ENCODE measurements around the gene FBXL15. TPM values are rescaled to one million over a fixed set of nuclear protein-coding genes. Genes with fewer than 3 reads are reported as not detected.

FBXL15 gene
- total and polyA plus RNA-seq, 2 of the 13 experiments (the other 11 are each of a cell fraction or from before 2014, with no cell fraction given) = 4.3 to 8.3 TPM

DNA sequence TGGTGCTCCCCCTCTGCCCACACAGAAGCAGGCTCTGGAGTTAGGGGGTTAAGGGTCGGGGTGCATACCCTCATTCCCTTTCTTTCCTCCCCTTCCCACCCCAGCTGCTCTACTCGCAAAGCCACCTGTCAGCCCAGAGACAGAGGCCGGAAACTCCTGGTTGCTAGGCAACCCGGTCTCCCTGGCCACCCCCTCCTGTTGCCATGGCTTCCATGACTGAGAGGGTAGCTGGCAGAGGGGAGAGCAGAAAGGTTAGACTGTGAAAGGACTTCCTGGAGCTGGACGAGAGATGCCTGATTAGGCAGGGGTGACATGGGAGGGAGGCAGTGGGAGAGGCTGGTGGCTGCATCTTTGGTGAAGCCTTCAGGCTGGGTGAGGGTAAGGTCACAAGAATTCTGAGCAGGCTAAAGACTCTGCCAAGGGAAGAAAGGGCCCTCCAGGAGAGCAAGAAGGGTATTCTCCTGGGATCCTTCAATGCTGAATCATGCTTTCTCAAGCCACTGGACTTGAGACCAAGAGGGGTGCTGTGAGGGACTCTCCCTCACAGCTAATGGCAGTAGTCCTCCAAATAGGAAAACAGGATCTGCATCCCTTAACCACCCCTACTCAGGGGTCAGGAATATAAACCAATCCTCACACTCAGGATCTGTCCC lies 7.5 kb upstream of the FBXL15 start:
- ChIA-PET CTCF (ENCODE audit: low intra/inter-chr PET ratio, low total read pairs) (no interaction called here), POLR2A (no interaction called here)
- no peaks in the 10 kb centered on the region for H3K36me3 ChIP-seq (replicated peaks in 1 of 2; ENCODE audit: control insufficient read depth in 1 of 2, insufficient read depth in 2 of 2, low read length in 2 of 2)
- no peak for DNase-seq (ENCODE audit: low spot score)
- ATAC-seq = no peak
- H4K20me1 ChIP-seq (ENCODE audit: insufficient read depth, low read length) = peaks cover 4% of the 10 kb centered on the region; the same call in 1 of the 2 replicates
- no TSS peak for BruUV-seq (replicated peaks)
- intact Hi-C loops (cut with micrococcal nuclease; ENCODE audit: unreplicated experiment) (no loop called here), in situ Hi-C loops (cut with HindIII; ENCODE audit: extremely low pct_ligation_motif_present, low pct_unique_long_range_greater_than_20kb) (no loop called here)
- no peak for TF ChIP-seq HDAC1 (CRISPR knock-in tag; IDR thresholded peaks at IDR 0.05)
- TF ChIP-seq MXI1 (IDR thresholded peaks at IDR 0.05; ENCODE audit: borderline replicate concordance, low read depth, low read length) = peak; percentile 48; the same call in 1 of the 3 replicates
- no peak for TF ChIP-seq TMF1 (CRISPR knock-in tag; IDR thresholded peaks at IDR 0.05; ENCODE audit: low read depth)
- TF ChIP-seq RFX3 (CRISPR knock-in tag; IDR thresholded peaks at IDR 0.05) = peak; percentile 69
- peak; percentile 73 for TF ChIP-seq RFX1 (IDR thresholded peaks at IDR 0.05)
- 8% methylated on average over 5 of the region's 5 CpGs for WGBS (ENCODE audit: low lambda C conversion rate)
- H3K9me3 ChIP-seq (ENCODE audit: low read length) = no peaks in the 10 kb centered on the region
- H3K4me3 ChIP-seq (replicated peaks in 1 of 3; ENCODE audit: insufficient read depth in 1 of 3, low read depth in 2 of 3, low read length in 3 of 3) = no peak overlapping the region
- peaks cover 20 to 77% of the 10 kb centered on the region in 2 experiments for H3K27me3 ChIP-seq (ENCODE audit: control insufficient read depth in 1 of 2, insufficient read depth in 2 of 2, low read length in 2 of 2)
- H3K4me1 ChIP-seq (ENCODE audit: insufficient read depth, low read length) = peaks cover 24% of the 10 kb centered on the region
- no peak overlapping the region for H3K4me2 ChIP-seq (ENCODE audit: low read depth, low read length)
- FAIRE-seq = no peak
- no peak overlapping the region for H3K27ac ChIP-seq (ENCODE audit: extremely low read length, insufficient read depth, low read length)
- H3K9ac ChIP-seq (ENCODE audit: insufficient read depth, low read depth, low read length) = no peak overlapping the region
- no peak overlapping the region for H2AFZ ChIP-seq (ENCODE audit: low read length)
- H3K79me2 ChIP-seq (ENCODE audit: insufficient read depth, low read length) = no peaks in the 10 kb centered on the region

DNA sequence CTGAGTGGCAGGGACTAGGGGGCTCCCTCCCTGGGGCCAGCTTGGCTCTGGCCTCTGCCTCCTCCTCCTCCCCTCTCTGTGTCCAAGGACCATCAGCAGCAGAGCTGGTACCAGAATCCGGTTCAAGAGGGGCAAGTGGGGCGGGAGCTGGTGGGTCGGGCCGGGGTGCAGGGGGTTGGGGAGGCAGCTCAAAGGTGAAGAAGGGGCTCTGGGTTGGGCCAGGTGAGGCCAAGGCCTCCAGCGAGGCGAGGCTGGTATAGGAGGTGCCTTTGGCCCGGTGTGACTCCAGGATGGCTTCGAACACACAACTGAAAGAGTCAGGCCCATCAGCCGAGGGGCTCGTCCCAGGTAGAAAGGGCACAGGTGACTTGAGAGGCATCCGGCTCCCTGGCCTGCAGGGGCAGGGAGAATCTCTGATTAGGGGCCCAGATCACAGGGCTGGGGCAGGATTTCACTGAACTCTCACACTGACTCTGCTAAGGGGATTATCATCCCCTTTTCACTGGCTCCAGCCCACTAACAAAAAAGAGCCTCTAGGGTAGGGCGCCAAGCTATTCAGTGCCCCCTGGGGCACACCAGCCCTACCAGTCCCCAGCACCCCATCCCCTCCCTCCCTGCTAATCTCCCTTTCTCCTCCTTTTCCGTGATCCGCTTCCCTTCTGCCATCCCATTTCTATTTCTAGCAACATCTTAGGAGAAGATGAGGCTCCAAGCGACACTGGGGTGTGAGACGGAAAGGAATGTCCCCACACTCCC lies 6.7 kb upstream of the FBXL15 start:
- CTCF ChIA-PET (ENCODE audit: low intra/inter-chr PET ratio, low total read pairs) = no interaction called here
- no peak for ATAC-seq
- no peak for TF ChIP-seq KLF6 (CRISPR knock-in tag; IDR thresholded peaks at IDR 0.05)
- no peak for TF ChIP-seq SSRP1 (CRISPR knock-in tag; IDR thresholded peaks at IDR 0.05)
- TF ChIP-seq ZNF558 (CRISPR knock-in tag; IDR thresholded peaks at IDR 0.05; ENCODE audit: borderline replicate concordance) = no peak
- TF ChIP-seq SNRNP70 (IDR thresholded peaks at IDR 0.05; ENCODE audit: low read depth, low read length) = no peak
- no peak for TF ChIP-seq ZNF841 (CRISPR knock-in tag; IDR thresholded peaks at IDR 0.05; ENCODE audit: borderline replicate concordance)
- no peak for TF ChIP-seq ESRRA (CRISPR knock-in tag; IDR thresholded peaks at IDR 0.05; ENCODE audit: low read depth)
- no peak for TF ChIP-seq PAF1 (CRISPR knock-in tag; IDR thresholded peaks at IDR 0.05)
- no peak for TF ChIP-seq ZZZ3 (CRISPR knock-in tag; IDR thresholded peaks at IDR 0.05; ENCODE audit: borderline replicate concordance)
- TF ChIP-seq ZNF317 (CRISPR knock-in tag; IDR thresholded peaks at IDR 0.05) = no peak
- no peak for TF ChIP-seq ARNTL (CRISPR knock-in tag; IDR thresholded peaks at IDR 0.05)
- TF ChIP-seq, protein P1, sequence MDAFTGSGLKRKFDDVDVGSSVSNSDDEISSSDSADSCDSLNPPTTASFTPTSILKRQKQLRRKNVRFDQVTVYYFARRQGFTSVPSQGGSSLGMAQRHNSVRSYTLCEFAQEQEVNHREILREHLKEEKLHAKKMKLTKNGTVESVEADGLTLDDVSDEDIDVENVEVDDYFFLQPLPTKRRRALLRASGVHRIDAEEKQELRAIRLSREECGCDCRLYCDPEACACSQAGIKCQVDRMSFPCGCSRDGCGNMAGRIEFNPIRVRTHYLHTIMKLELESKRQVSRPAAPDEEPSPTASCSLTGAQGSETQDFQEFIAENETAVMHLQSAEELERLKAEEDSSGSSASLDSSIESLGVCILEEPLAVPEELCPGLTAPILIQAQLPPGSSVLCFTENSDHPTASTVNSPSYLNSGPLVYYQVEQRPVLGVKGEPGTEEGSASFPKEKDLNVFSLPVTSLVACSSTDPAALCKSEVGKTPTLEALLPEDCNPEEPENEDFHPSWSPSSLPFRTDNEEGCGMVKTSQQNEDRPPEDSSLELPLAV (CRISPR knock-in tag; conservative IDR thresholded peaks at IDR 0.05; ENCODE audit: low read depth) = no peak
- TF ChIP-seq, protein P2, sequence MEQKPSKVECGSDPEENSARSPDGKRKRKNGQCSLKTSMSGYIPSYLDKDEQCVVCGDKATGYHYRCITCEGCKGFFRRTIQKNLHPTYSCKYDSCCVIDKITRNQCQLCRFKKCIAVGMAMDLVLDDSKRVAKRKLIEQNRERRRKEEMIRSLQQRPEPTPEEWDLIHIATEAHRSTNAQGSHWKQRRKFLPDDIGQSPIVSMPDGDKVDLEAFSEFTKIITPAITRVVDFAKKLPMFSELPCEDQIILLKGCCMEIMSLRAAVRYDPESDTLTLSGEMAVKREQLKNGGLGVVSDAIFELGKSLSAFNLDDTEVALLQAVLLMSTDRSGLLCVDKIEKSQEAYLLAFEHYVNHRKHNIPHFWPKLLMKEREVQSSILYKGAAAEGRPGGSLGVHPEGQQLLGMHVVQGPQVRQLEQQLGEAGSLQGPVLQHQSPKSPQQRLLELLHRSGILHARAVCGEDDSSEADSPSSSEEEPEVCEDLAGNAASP (CRISPR knock-in tag; IDR thresholded peaks at IDR 0.05; ENCODE audit: borderline replicate concordance) = no peak

More for the DNA sequence above, 6.7 kb upstream of the FBXL15 start:
- no peaks in the 10 kb centered on the region for H3K36me3 ChIP-seq (replicated peaks in 1 of 2; ENCODE audit: control insufficient read depth in 1 of 2, insufficient read depth in 2 of 2, low read length in 2 of 2)
- no TSS peak for BruUV-seq (replicated peaks)
- H3K4me3 ChIP-seq (replicated peaks in 1 of 3; ENCODE audit: insufficient read depth in 1 of 3, low read depth in 2 of 3, low read length in 3 of 3) = no peak overlapping the region
- DNase-seq (ENCODE audit: low spot score) (no peak), FAIRE-seq (no peak)
- intact Hi-C loops (cut with micrococcal nuclease; ENCODE audit: unreplicated experiment) (no loop called here), in situ Hi-C loops (cut with HindIII; ENCODE audit: extremely low pct_ligation_motif_present, low pct_unique_long_range_greater_than_20kb) (no loop called here)
- peaks cover 4% of the 10 kb centered on the region; the same call in 1 of the 2 replicates for H4K20me1 ChIP-seq (ENCODE audit: insufficient read depth, low read length)
- H3K9ac ChIP-seq (ENCODE audit: insufficient read depth, low read depth, low read length) = no peak overlapping the region
- H3K27me3 ChIP-seq (ENCODE audit: control insufficient read depth in 1 of 2, insufficient read depth in 2 of 2, low read length in 2 of 2) = peaks cover 17 to 71% of the 10 kb centered on the region in 2 experiments
- no peak overlapping the region for H2AFZ ChIP-seq (ENCODE audit: low read length)
- WGBS (ENCODE audit: low lambda C conversion rate) = 30% methylated on average over 9 of the region's 16 CpGs
- no peak overlapping the region for H3K4me2 ChIP-seq (ENCODE audit: low read depth, low read length)
- POLR2A ChIA-PET = no interaction called here
- no peak overlapping the region for H3K27ac ChIP-seq (ENCODE audit: extremely low read length, insufficient read depth, low read length)
- H3K4me1 ChIP-seq (ENCODE audit: insufficient read depth, low read length) = peaks cover 25% of the 10 kb centered on the region
- H3K79me2 ChIP-seq (ENCODE audit: insufficient read depth, low read length) = no peaks in the 10 kb centered on the region
- H3K9me3 ChIP-seq (ENCODE audit: low read length) = no peaks in the 10 kb centered on the region

Data from HepG2 (cell line).